Tibial artery (tissue), 4 donors: Measurements from ENCODE around the gene PRKG1.

Experiments
- DNase-seq, 2 donors: peaks; one replicate each; pipeline ENCODE4 v3.0.0-alpha.2; 2019
- H3K27ac ChIP-seq, 2 donors: fragments of 200-600 bp; sonication (generic) in 1 of 2; 1 replicate in 1 of 2; 2 replicates in 1 of 2; pipeline ENCODE4 v1.5.1; 2018 to 2019; ENCODE audit warnings: mild to moderate bottlenecking in 1 of 2
- H3K27me3 ChIP-seq, 2 donors: fragments of 200-600 bp; sonication (generic) in 1 of 2; one replicate each; pipeline versions ENCODE4 v1.5.1 to v1.6.0; 2016 to 2019
- H3K36me3 ChIP-seq, 3 donors: fragments of 200-600 bp; sonication (generic) in 2 of 3; one replicate each; pipeline ENCODE4 v1.5.1; 2016 to 2019; ENCODE audit warnings: mild to moderate bottlenecking in 2 of 3
- H3K4me1 ChIP-seq, 4 donors: fragments of 200-600 bp; sonication (generic) in 2 of 4; 1 replicate in 3 of 4; 2 replicates in 1 of 4; pipeline ENCODE4 v1.5.1; 2016 to 2019
- H3K4me3 ChIP-seq, 2 donors: fragments of 200-600 bp; sonication (generic) in 1 of 2; 1 replicate in 1 of 2; 2 replicates in 1 of 2; pipeline ENCODE4 v1.5.1; 2018 to 2019; ENCODE audit warnings: mild to moderate bottlenecking in 2 of 2
- H3K9me3 ChIP-seq, 3 donors: fragments of 200-600 bp; sonication (generic) in 1 of 3; one replicate each; pipeline ENCODE4 v1.5.1; 2016 to 2019
- CTCF ChIP-seq, 2 experiments: fragments of 200-600 bp in 1 of 2; fragments of 450-650 bp in 1 of 2; IDR thresholded peaks; one replicate each; pipeline ENCODE4 v1.5.1; 2017 to 2019; ENCODE audit warnings: antibody characterized with exemption in 2 of 2, mild to moderate bottlenecking in 1 of 2, moderate library complexity in 1 of 2
- intact Hi-C: fragments of 100-400 bp; cut with DNase I; formaldehyde crosslinking; loops from one replicate; pipeline ENCODE4 v1.15.0; 2023; ENCODE audit warnings: low total_unique reads

The PRKG1 gene

GRCh38 chr10:51121861-51122260 is 47.6 kb downstream of the PRKG1 start:
- H3K27ac ChIP-seq: no peak overlapping the region
- DNase-seq: no peak
- intact Hi-C loops: no loop called here
- no peaks in the 10 kb centered on the region for H3K9me3 ChIP-seq
- no peaks in the 10 kb centered on the region for H3K27me3 ChIP-seq
- no peaks in the 10 kb centered on the region for H3K36me3 ChIP-seq
- H3K4me1 ChIP-seq: peaks cover 0 to 47% (median 17%) of the 10 kb centered on the region in 4 donors
- TF ChIP-seq CTCF (IDR thresholded peaks at IDR 0.05): no peak
- H3K4me3 ChIP-seq: no peak overlapping the region

- intact Hi-C loops: no loop called here
- no peak overlapping the region for H3K27ac ChIP-seq
- DNase-seq: no peak
- no peaks in the 10 kb centered on the region for H3K9me3 ChIP-seq
- H3K27me3 ChIP-seq: no peaks in the 10 kb centered on the region
- no peak overlapping the region for H3K4me3 ChIP-seq
- H3K4me1 ChIP-seq: peaks cover 0 to 17% (median 5%) of the 10 kb centered on the region in 4 donors
- no peak for TF ChIP-seq CTCF (IDR thresholded peaks at IDR 0.05)
- H3K36me3 ChIP-seq: no peaks in the 10 kb centered on the region
Measured at GRCh38 chr10:51124852-51125251, 50.6 kb downstream of the PRKG1 start.

- H3K36me3 ChIP-seq: no peaks in the 10 kb centered on the region
- no peak for DNase-seq
- no peaks in the 10 kb centered on the region for H3K9me3 ChIP-seq
- intact Hi-C loops: no loop called here
- no peak overlapping the region for H3K27ac ChIP-seq
- H3K27me3 ChIP-seq: no peaks in the 10 kb centered on the region
- H3K4me1 ChIP-seq: peaks cover 0 to 10% (median under 1%) of the 10 kb centered on the region in 4 donors
- TF ChIP-seq CTCF (IDR thresholded peaks at IDR 0.05): no peak
- H3K4me3 ChIP-seq: no peak overlapping the region
Measured at GRCh38 chr10:51125518-51125917, 51.2 kb downstream of the PRKG1 start.

GRCh38 chr10:51129946-51130544 is 55.8 kb downstream of the PRKG1 start:
- Histone ChIP-seq H3K4me1 (peaks cover 0 to 31% (median 0%) of the 10 kb centered on the region in 4 donors), H3K36me3 (no peaks in the 10 kb centered on the region), H3K4me3 (no peak overlapping the region), H3K27me3 (no peaks in the 10 kb centered on the region), H3K27ac (no peak overlapping the region), H3K9me3 (no peaks in the 10 kb centered on the region)
- intact Hi-C loops: no loop called here
- TF ChIP-seq CTCF (IDR thresholded peaks at IDR 0.05): no peak
- DNase-seq: no peak

- TF ChIP-seq CTCF (IDR thresholded peaks at IDR 0.05): no peak
- Histone ChIP-seq H3K4me3 (no peak overlapping the region), H3K27ac (no peak overlapping the region), H3K36me3 (no peaks in the 10 kb centered on the region), H3K9me3 (no peaks in the 10 kb centered on the region), H3K27me3 (no peaks in the 10 kb centered on the region), H3K4me1 (peaks cover 0 to 91% (median 7%) of the 10 kb centered on the region in 4 donors)
- intact Hi-C loops: no loop called here
- DNase-seq: no peak
Measured at GRCh38 chr10:51137756-51138529, 63.7 kb downstream of the PRKG1 start.
